ENCODE results near the gene HRH3. TPM values are rescaled to one million over a fixed set of nuclear protein-coding genes. Genes with fewer than 3 reads are reported as not detected.

The HRH3 gene
- total RNA-seq, 1 donor from 2014 or later: 0.07 TPM

- FAIRE-seq (no peak), DNase-seq (ENCODE audit: low read depth) (no peak)
- Mint-ChIP-seq H3K4me3 (ENCODE audit: unreplicated experiment) (no peak overlapping the region), H3K27ac (ENCODE audit: unreplicated experiment) (no peak overlapping the region), H3K4me1 (ENCODE audit: low read depth, unreplicated experiment) (no peaks in the 10 kb centered on the region), H3K27me3 (ENCODE audit: low read depth, unreplicated experiment) (no peaks in the 10 kb centered on the region), H3K36me3 (ENCODE audit: low read depth, unreplicated experiment) (peaks cover 9% of the 10 kb centered on the region), H3K9me3 (ENCODE audit: unreplicated experiment) (no peaks in the 10 kb centered on the region)
- no peaks in the 10 kb centered on the region for H4K20me1 ChIP-seq (ENCODE audit: insufficient read depth, low read length)
- H3K79me2 ChIP-seq (ENCODE audit: insufficient read depth, low read length): no peaks in the 10 kb centered on the region
- peaks cover 17% of the 10 kb centered on the region for H3K36me3 ChIP-seq (ENCODE audit: insufficient read depth, low read length)
- no peak overlapping the region for H2AFZ ChIP-seq (ENCODE audit: low read depth, low read length)
- no peak overlapping the region for H3K4me3 ChIP-seq (ENCODE audit: insufficient read depth, low read depth, low read length)
- H3K27me3 ChIP-seq (ENCODE audit: insufficient read depth, low read length): no peaks in the 10 kb centered on the region
- no peak overlapping the region for H3K9ac ChIP-seq (ENCODE audit: low read length)
- H3K4me2 ChIP-seq (ENCODE audit: low read length): no peak overlapping the region
- TF ChIP-seq CTCF (IDR thresholded peaks at IDR 0.05; ENCODE audit: insufficient read depth, low read depth, low read length) (no peak), EZH2 (IDR thresholded peaks at IDR 0.05; ENCODE audit: insufficient read depth, low read length) (no peak)
- H3K27ac ChIP-seq (ENCODE audit: low read depth, low read length): no peak overlapping the region
- H3K9me3 ChIP-seq (ENCODE audit: insufficient read depth, low read depth, low read length): no peaks in the 10 kb centered on the region
- no peaks in the 10 kb centered on the region for H3K4me1 ChIP-seq (ENCODE audit: insufficient read depth, low read length)
These were observed 49.5 kb downstream of the HRH3 start for GRCh38 chr20:62170536-62170935.

GRCh38 chr20:62168890-62169435 is 51.1 kb downstream of the HRH3 start:
- Mint-ChIP-seq H3K27ac (ENCODE audit: unreplicated experiment) (no peak overlapping the region), H3K4me3 (ENCODE audit: unreplicated experiment) (no peak overlapping the region), H3K36me3 (ENCODE audit: low read depth, unreplicated experiment) (peaks cover 11% of the 10 kb centered on the region), H3K4me1 (ENCODE audit: low read depth, unreplicated experiment) (no peaks in the 10 kb centered on the region), H3K9me3 (ENCODE audit: unreplicated experiment) (no peaks in the 10 kb centered on the region), H3K27me3 (ENCODE audit: low read depth, unreplicated experiment) (no peaks in the 10 kb centered on the region)
- FAIRE-seq (no peak), DNase-seq (ENCODE audit: low read depth) (no peak)
- TF ChIP-seq EZH2 (IDR thresholded peaks at IDR 0.05; ENCODE audit: insufficient read depth, low read length) (no peak), CTCF (IDR thresholded peaks at IDR 0.05; ENCODE audit: insufficient read depth, low read depth, low read length) (no peak)
- Histone ChIP-seq H3K9ac (ENCODE audit: low read length) (no peak overlapping the region), H3K79me2 (ENCODE audit: insufficient read depth, low read length) (no peaks in the 10 kb centered on the region), H3K4me3 (ENCODE audit: insufficient read depth, low read depth, low read length) (no peak overlapping the region), H4K20me1 (ENCODE audit: insufficient read depth, low read length) (no peaks in the 10 kb centered on the region), H3K4me2 (ENCODE audit: low read length) (no peak overlapping the region), H3K36me3 (ENCODE audit: insufficient read depth, low read length) (peaks cover 21% of the 10 kb centered on the region), H3K4me1 (ENCODE audit: insufficient read depth, low read length) (no peaks in the 10 kb centered on the region), H2AFZ (ENCODE audit: low read depth, low read length) (no peak overlapping the region), H3K27ac (ENCODE audit: low read depth, low read length) (no peak overlapping the region), H3K9me3 (ENCODE audit: insufficient read depth, low read depth, low read length) (no peaks in the 10 kb centered on the region), H3K27me3 (ENCODE audit: insufficient read depth, low read length) (no peaks in the 10 kb centered on the region)

GRCh38 chr20:62168061-62168460 is 52.0 kb downstream of the HRH3 start:
- H3K4me3 ChIP-seq (ENCODE audit: insufficient read depth, low read depth, low read length): no peak overlapping the region
- H3K9me3 Mint-ChIP-seq (ENCODE audit: unreplicated experiment): no peaks in the 10 kb centered on the region
- H3K4me2 ChIP-seq (ENCODE audit: low read length): no peak overlapping the region
- peaks cover 11% of the 10 kb centered on the region for H3K36me3 Mint-ChIP-seq (ENCODE audit: low read depth, unreplicated experiment)
- H3K9me3 ChIP-seq (ENCODE audit: insufficient read depth, low read depth, low read length): no peaks in the 10 kb centered on the region
- H3K27ac Mint-ChIP-seq (ENCODE audit: unreplicated experiment): no peak overlapping the region
- H2AFZ ChIP-seq (ENCODE audit: low read depth, low read length): no peak overlapping the region
- no peak overlapping the region for H3K4me3 Mint-ChIP-seq (ENCODE audit: unreplicated experiment)
- no peak for TF ChIP-seq EZH2 (IDR thresholded peaks at IDR 0.05; ENCODE audit: insufficient read depth, low read length)
- no peak for TF ChIP-seq CTCF (IDR thresholded peaks at IDR 0.05; ENCODE audit: insufficient read depth, low read depth, low read length)
- FAIRE-seq (no peak), DNase-seq (ENCODE audit: low read depth) (no peak)
- H3K27ac ChIP-seq (ENCODE audit: low read depth, low read length): no peak overlapping the region
- no peaks in the 10 kb centered on the region for H3K4me1 ChIP-seq (ENCODE audit: insufficient read depth, low read length)
- no peaks in the 10 kb centered on the region for H3K27me3 ChIP-seq (ENCODE audit: insufficient read depth, low read length)
- no peaks in the 10 kb centered on the region for H3K27me3 Mint-ChIP-seq (ENCODE audit: low read depth, unreplicated experiment)
- no peaks in the 10 kb centered on the region for H3K4me1 Mint-ChIP-seq (ENCODE audit: low read depth, unreplicated experiment)
- H3K9ac ChIP-seq (ENCODE audit: low read length): no peak overlapping the region
- no peaks in the 10 kb centered on the region for H4K20me1 ChIP-seq (ENCODE audit: insufficient read depth, low read length)
- H3K79me2 ChIP-seq (ENCODE audit: insufficient read depth, low read length): no peaks in the 10 kb centered on the region
- H3K36me3 ChIP-seq (ENCODE audit: insufficient read depth, low read length): peaks cover 21% of the 10 kb centered on the region

Data from astrocyte (in vitro differentiated cells and primary cell).